GM12891 (cell line): ENCODE results near the gene KRTAP11-1.

Experiments used
- PAX5 ChIP-seq: IDR thresholded peaks from 2 replicates; pipeline ENCODE4 v1.6.1; 2011; ENCODE audit warnings: low read length, moderate library complexity, mild to moderate bottlenecking; ENCODE audit not compliant: insufficient read depth, severe bottlenecking
- POLR2A ChIP-seq: IDR thresholded peaks from 2 replicates; pipeline ENCODE4 v1.6.1; 2011; ENCODE audit warnings: low read depth, low read length, control low read depth
- POLR2AphosphoS5 ChIP-seq: IDR thresholded peaks from 2 replicates; pipeline ENCODE4 v1.6.1; 2011; ENCODE audit warnings: low read depth, low read length, control low read depth
- POU2F2 ChIP-seq: IDR thresholded peaks from 2 replicates; pipeline ENCODE4 v1.6.1; 2011; ENCODE audit warnings: low read depth, mild to moderate bottlenecking, control low read depth, low read length, moderate library complexity
- SPI1 ChIP-seq: IDR thresholded peaks from 2 replicates; pipeline ENCODE4 v1.6.1; 2011; ENCODE audit warnings: low read depth, low read length, control low read depth
- TAF1 ChIP-seq: IDR thresholded peaks from 2 replicates; pipeline ENCODE4 v1.6.1; 2011; ENCODE audit warnings: low read depth, low read length, control low read depth

DNA sequence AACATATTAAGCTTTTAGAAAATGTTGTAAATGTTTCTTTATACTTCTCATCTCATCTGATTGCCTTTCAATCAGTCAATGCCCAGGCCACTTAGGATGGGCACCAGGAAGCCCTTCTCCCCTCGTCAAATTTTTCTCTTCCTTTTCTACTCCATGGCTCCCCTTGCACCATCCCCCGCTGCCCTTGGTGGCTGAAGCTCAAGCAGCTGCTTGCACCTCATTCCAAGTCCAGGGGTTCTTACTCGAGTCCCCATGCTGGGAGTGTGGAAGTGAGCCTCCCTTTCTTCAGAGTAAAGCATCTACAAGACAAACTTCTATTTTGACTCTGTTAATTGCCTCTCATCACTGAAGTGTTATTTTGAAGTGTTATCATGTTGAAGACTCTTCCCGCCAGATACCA, 39.7 kb upstream of the KRTAP11-1 start:
- TF ChIP-seq TAF1 (no peak), POLR2AphosphoS5 (no peak), POLR2A (no peak), SPI1 (no peak), PAX5 (no peak), POU2F2 (no peak)
